BE2C (cell line): ENCODE measurements around the gene HDAC7.

ENCODE experiments used
- DNase-seq: peaks from one replicate; pipeline ENCODE4 v3.0.0-alpha.2; 2020
- H3K27me3 ChIP-seq: fragments of 250-450 bp; sonication (Bioruptor Pico); 2 replicates; pipeline ENCODE4 v1.5.1; 2020; ENCODE audit warnings: mild to moderate bottlenecking
- H3K36me3 ChIP-seq: fragments of 250-450 bp; sonication (Bioruptor Pico); 2 replicates; pipeline ENCODE4 v1.5.1; 2020; ENCODE audit warnings: mild to moderate bottlenecking
- H3K4me1 ChIP-seq: fragments of 250-450 bp; sonication (Bioruptor Pico); 2 replicates; pipeline ENCODE4 v1.5.1; 2020
- H3K4me3 ChIP-seq: 2 replicates; pipeline ENCODE4 v1.5.1; 2011; ENCODE audit warnings: low read depth, low read length
- H3K9me3 ChIP-seq: fragments of 250-450 bp; sonication (Bioruptor Pico); 2 replicates; pipeline ENCODE4 v1.5.1; 2020
- CTCF ChIP-seq: IDR thresholded peaks from 2 replicates; pipeline ENCODE4 v1.5.1; 2012; ENCODE audit warnings: mild to moderate bottlenecking, low read depth, low read length

HDAC7 gene

GRCh38 chr12:47747596-47748506 is 71.9 kb downstream of the HDAC7 start:
- Histone ChIP-seq H3K4me1 (peaks cover 6% of the 10 kb centered on the region), H3K36me3 (no peaks in the 10 kb centered on the region), H3K4me3 (no peak overlapping the region), H3K27me3 (no peaks in the 10 kb centered on the region), H3K9me3 (no peaks in the 10 kb centered on the region)
- no peak for DNase-seq
- TF ChIP-seq CTCF = no peak

GRCh38 chr12:47747126-47747525 is 72.6 kb downstream of the HDAC7 start:
- no peaks in the 10 kb centered on the region for H3K36me3 ChIP-seq
- no peaks in the 10 kb centered on the region for H3K27me3 ChIP-seq
- no peak for DNase-seq
- no peak for TF ChIP-seq CTCF
- H3K9me3 ChIP-seq = no peaks in the 10 kb centered on the region
- H3K4me1 ChIP-seq = no peaks in the 10 kb centered on the region; the same call in 1 of the 2 replicates
- H3K4me3 ChIP-seq = no peak overlapping the region

- Histone ChIP-seq H3K27me3 (no peaks in the 10 kb centered on the region), H3K9me3 (no peaks in the 10 kb centered on the region), H3K4me3 (no peak overlapping the region), H3K4me1 (no peaks in the 10 kb centered on the region), H3K36me3 (no peaks in the 10 kb centered on the region)
- no peak for TF ChIP-seq CTCF
- DNase-seq = no peak
Measured at GRCh38 chr12:47746523-47746922, 73.2 kb downstream of the HDAC7 start.

DNA sequence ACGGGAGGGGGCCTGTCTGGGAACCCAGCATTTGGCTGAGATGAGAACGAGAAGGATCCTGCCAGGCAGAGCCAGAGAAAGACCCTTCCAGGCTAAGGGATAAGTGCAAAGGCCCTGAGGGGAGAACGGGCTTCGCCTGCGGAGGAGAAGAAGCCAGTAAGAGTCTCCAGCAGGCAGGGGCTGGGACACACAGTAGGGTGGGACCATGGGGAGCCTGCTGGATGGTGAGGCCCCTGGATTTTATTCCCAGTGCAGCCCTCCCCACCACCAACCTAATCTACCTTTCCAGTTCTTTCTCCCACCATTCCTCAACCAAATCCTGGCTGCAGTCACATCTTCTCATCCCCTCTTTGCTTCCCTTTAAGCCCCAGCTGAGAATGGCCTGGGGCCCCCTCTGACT is 73.6 kb downstream of the HDAC7 start:
- no peaks in the 10 kb centered on the region for H3K27me3 ChIP-seq
- H3K4me3 ChIP-seq = no peak overlapping the region
- H3K4me1 ChIP-seq = peaks cover 3% of the 10 kb centered on the region; the same call in 1 of the 2 replicates
- DNase-seq = no peak
- H3K9me3 ChIP-seq = no peaks in the 10 kb centered on the region
- no peaks in the 10 kb centered on the region for H3K36me3 ChIP-seq
- no peak for TF ChIP-seq CTCF

- no peak for TF ChIP-seq CTCF
- H3K36me3 ChIP-seq = no peaks in the 10 kb centered on the region
- H3K4me1 ChIP-seq = peaks cover 6% of the 10 kb centered on the region; the same call in 1 of the 2 replicates
- no peak for DNase-seq
- no peaks in the 10 kb centered on the region for H3K27me3 ChIP-seq
- no peak overlapping the region for H3K4me3 ChIP-seq
- H3K9me3 ChIP-seq = no peaks in the 10 kb centered on the region
Measured at GRCh38 chr12:47745485-47746041, 74.1 kb downstream of the HDAC7 start.
